Activated CD4-positive, alpha-beta memory T cell treated with anti-CD3 and anti-CD28 coated beads for 36 hours (primary cell): ENCODE data around the gene LY6G5C. TPM values are rescaled to one million over a fixed set of nuclear protein-coding genes. Genes with fewer than 3 reads are reported as not detected.
A peak's percentile ranks its signal among the peaks of the same experiment; 100 is the strongest.

Experiments
- CTCF ChIA-PET: fragments of 350-600 bp; sonication (Branson Sonifier 250); formaldehyde crosslinking; loops from one replicate; lab custom pipeline; 2021; ENCODE audit warnings: antibody characterized with exemption, inconsistent platforms; lab: Charles Lee
- POLR2A ChIA-PET: fragments of 350-600 bp; sonication (Branson Sonifier 250); formaldehyde crosslinking; loops from one replicate; lab custom pipeline; 2021; ENCODE audit warnings: antibody characterized with exemption; lab: Charles Lee
- DNase-seq: peaks from one replicate; pipeline ENCODE4 v3.0.0-alpha.2; 2020
- H3K27ac Mint-ChIP-seq: one replicate; pipeline ENCODE4 v1.8.0; 2021; ENCODE audit warnings: mixed read lengths
- H3K27me3 Mint-ChIP-seq: one replicate; pipeline ENCODE4 v1.8.0; 2021; ENCODE audit warnings: mixed read lengths
- H3K36me3 Mint-ChIP-seq: one replicate; pipeline ENCODE4 v1.8.0; 2021; ENCODE audit warnings: mixed read lengths
- H3K4me1 Mint-ChIP-seq: one replicate; pipeline ENCODE4 v1.8.0; 2021; ENCODE audit warnings: low read depth, mixed read lengths
- H3K4me3 Mint-ChIP-seq: one replicate; pipeline ENCODE4 v1.8.0; 2021; ENCODE audit warnings: mild to moderate bottlenecking, mixed read lengths
- H3K9me3 Mint-ChIP-seq: one replicate; pipeline ENCODE4 v1.8.0; 2021; ENCODE audit warnings: mixed read lengths
- intact Hi-C: fragments of 100-400 bp; cut with micrococcal nuclease; formaldehyde crosslinking; loops from one replicate; pipeline ENCODE4 v1.15.1; 2023
- total RNA-seq, 2 experiments: library from RNA; stranded (reverse); gene quantifications; one replicate each; pipeline ENCODE4 v1.2.3, GENCODE V29; 2021

LY6G5C gene, protein sequence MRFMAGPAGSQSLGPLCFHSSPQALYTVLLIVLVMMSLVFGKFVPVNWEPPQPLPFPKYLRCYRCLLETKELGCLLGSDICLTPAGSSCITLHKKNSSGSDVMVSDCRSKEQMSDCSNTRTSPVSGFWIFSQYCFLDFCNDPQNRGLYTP
- 1 to 10 TPM; 1.4 to 1.8 TPM for total RNA-seq

- Mint-ChIP-seq H3K9me3 (no peaks in the 10 kb centered on the region), H3K4me1 (peaks cover 15% of the 10 kb centered on the region), H3K27ac (peak within 1 kb of the TSS; percentile 44), H3K36me3 (no peaks in the 10 kb centered on the region), H3K4me3 (peak within 1 kb of the TSS; percentile 76), H3K27me3 (no peaks in the 10 kb centered on the region)
- peak; percentile 82 for DNase-seq
- ChIA-PET CTCF (interaction anchor here (0.7 to 1.5 kb wide), 17 partner anchors 9 to 279 kb away, joined by 3 to 10 read pairs (median 3); partner anchors contain the start of genes MSH5, NELFE and SKIC2), POLR2A (interaction anchor here (0.8 to 1.0 kb wide), 3 partner anchors 16 to 89 kb away, joined by 3 read pairs; partner anchors contain the start of gene GPANK1)
- intact Hi-C loops: loop anchor here (1.0 to 5.0 kb wide), 3 partner anchors 58 to 272 kb away; no protein-coding TSS in a partner anchor
These were observed at the start of gene LY6G5C for GRCh38 chr6:31680226-31681134. Gene LY6G5C (minus strand): TSS chr6:31681067. CDS start chr6:31680373, 694 bp downstream.

GRCh38 chr6:31729979-31730630 lies 49.2 kb upstream of the LY6G5C start:
- POLR2A ChIA-PET: interaction anchor here (0.7 to 2.5 kb wide), 4 partner anchors 9 to 104 kb away, joined by 3 to 11 read pairs (median 4); partner anchors contain the start of gene MSH5
- H3K4me1 Mint-ChIP-seq: peaks cover 69% of the 10 kb centered on the region
- H3K27ac Mint-ChIP-seq: no peak overlapping the region
- no peaks in the 10 kb centered on the region for H3K9me3 Mint-ChIP-seq
- H3K27me3 Mint-ChIP-seq: no peaks in the 10 kb centered on the region
- intact Hi-C loops: loop anchor here (1.0 to 10.0 kb wide), 3 partner anchors 39 to 1165 kb away; partner anchors contain the start of gene DXO
- peaks cover 42% of the 10 kb centered on the region for H3K36me3 Mint-ChIP-seq
- DNase-seq: peak; percentile 69
- CTCF ChIA-PET: interaction anchor here (0.7 to 4.2 kb wide), 18 partner anchors 10 to 258 kb away, joined by 3 to 40 read pairs (median 5); partner anchors contain the start of genes ABHD16A, HSPA1A, HSPA1B and HSPA1L
- peak overlapping the region; percentile 80 for H3K4me3 Mint-ChIP-seq

GRCh38 chr6:31729515-31729978 lies 48.7 kb upstream of the LY6G5C start:
- Mint-ChIP-seq H3K27ac (peak overlapping the region; percentile 43), H3K36me3 (peaks cover 37% of the 10 kb centered on the region), H3K4me3 (peak overlapping the region; percentile 80)

DNA sequence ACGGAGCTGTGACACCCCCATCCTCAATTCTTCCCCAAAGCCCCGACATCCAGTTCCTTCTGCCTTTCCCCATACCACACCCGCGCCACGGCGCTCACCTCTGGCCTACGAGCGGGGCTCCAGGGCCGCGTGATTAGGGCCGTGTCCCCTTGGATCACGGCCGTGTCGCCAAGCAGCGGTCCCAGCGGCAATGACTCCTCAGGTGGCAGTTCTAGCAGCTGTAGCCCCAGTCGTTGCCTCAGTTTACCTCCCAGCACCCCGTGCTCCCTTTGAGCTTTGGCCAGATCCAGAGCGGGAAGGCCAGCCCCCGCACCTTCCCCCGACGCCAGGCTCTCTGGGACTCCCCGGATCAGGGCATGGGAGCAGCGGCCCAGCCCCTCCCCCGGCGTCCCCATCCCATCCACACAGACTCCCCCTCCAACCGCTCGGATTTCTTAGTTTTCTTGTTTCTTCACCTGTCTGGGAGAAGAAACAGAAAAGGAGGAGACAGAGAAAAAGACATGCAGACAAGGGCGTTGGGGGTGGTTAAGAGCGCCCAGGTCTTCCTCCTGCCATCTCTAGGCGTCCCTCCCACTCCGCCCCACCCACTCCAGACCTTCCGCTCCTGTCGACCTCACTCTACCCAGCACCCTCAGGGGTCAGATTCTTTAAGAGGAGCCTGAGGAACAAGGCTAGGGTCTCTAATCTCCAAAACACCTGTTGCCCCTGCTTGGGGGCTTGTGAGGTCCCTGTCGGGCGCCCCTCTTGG lies 48.1 kb upstream of the LY6G5C start, which contains the start of gene DDAH2:
DDAH2 (minus strand) TSS at position 533 of the 748 bp plus-strand sequence; CDS start at position 395, 138 bp downstream.
- Mint-ChIP-seq H3K4me1 (peaks cover 63% of the 10 kb centered on the region), H3K27me3 (no peaks in the 10 kb centered on the region), H3K9me3 (no peaks in the 10 kb centered on the region), H3K36me3 (peaks cover 31% of the 10 kb centered on the region), H3K27ac (peak within 1 kb of the TSS; percentile 43), H3K4me3 (peak within 1 kb of the TSS; percentile 80)
- DNase-seq: no peak
- CTCF ChIA-PET: interaction anchor here (0.6 to 4.2 kb wide), 14 partner anchors 11 to 134 kb away, joined by 3 to 40 read pairs (median 6); partner anchors contain the start of genes HSPA1B, LSM2, LY6G6D and MSH5
- intact Hi-C loops: loop anchor here (1.0 kb wide), 1 partner anchor 40 kb away; no protein-coding TSS in a partner anchor
- POLR2A ChIA-PET: interaction anchor here (0.7 to 2.5 kb wide), 4 partner anchors 10 to 105 kb away, joined by 3 to 11 read pairs (median 4); partner anchors contain the start of gene MSH5

More at GRCh38 chr6:31729515-31729978, 48.7 kb upstream of the LY6G5C start:
- Mint-ChIP-seq H3K9me3 (no peaks in the 10 kb centered on the region), H3K4me1 (peaks cover 69% of the 10 kb centered on the region), H3K27me3 (no peaks in the 10 kb centered on the region)
- ChIA-PET POLR2A (interaction anchor here (0.7 to 2.5 kb wide), 4 partner anchors 9 to 105 kb away, joined by 3 to 11 read pairs (median 4); partner anchors contain the start of gene MSH5), CTCF (interaction anchor here (0.6 to 4.2 kb wide), 17 partner anchors 10 to 134 kb away, joined by 3 to 40 read pairs (median 5); partner anchors contain the start of genes ABHD16A, HSPA1A, HSPA1B and HSPA1L)
- DNase-seq: peak; percentile 84
- intact Hi-C loops: loop anchor here (1.0 kb wide), 1 partner anchor 40 kb away; no protein-coding TSS in a partner anchor

GRCh38 chr6:31727717-31728671 lies 47.1 kb upstream of the LY6G5C start:
- intact Hi-C loops: no loop called here
- Mint-ChIP-seq H3K4me1 (peaks cover 54% of the 10 kb centered on the region), H3K4me3 (no peak overlapping the region)

GRCh38 chr6:31727034-31727716 lies 46.3 kb upstream of the LY6G5C start:
- Mint-ChIP-seq H3K27ac (peak overlapping the region; percentile 76), H3K27me3 (no peaks in the 10 kb centered on the region), H3K36me3 (peaks cover 17% of the 10 kb centered on the region), H3K4me1 (peaks cover 53% of the 10 kb centered on the region), H3K9me3 (no peaks in the 10 kb centered on the region), H3K4me3 (no peak overlapping the region)
- DNase-seq: peak; percentile 37
- intact Hi-C loops: no loop called here
- POLR2A ChIA-PET: interaction anchor here (0.6 kb wide), 1 partner anchor 106 kb away, joined by 3 read pairs; no protein-coding TSS in a partner anchor
- CTCF ChIA-PET: interaction anchor here (1.0 to 4.2 kb wide), 4 partner anchors 11 to 136 kb away, joined by 4 to 40 read pairs (median 10); partner anchors contain the start of gene MSH5

More at GRCh38 chr6:31727717-31728671, 47.1 kb upstream of the LY6G5C start:
- no peak for DNase-seq
- POLR2A ChIA-PET: interaction anchor here (0.6 to 2.5 kb wide), 2 partner anchors 11 to 106 kb away, joined by 3 to 11 read pairs; partner anchors contain the start of gene MSH5
- H3K27ac Mint-ChIP-seq: peak overlapping the region; percentile 76
- H3K27me3 Mint-ChIP-seq: no peaks in the 10 kb centered on the region
- H3K36me3 Mint-ChIP-seq: peaks cover 21% of the 10 kb centered on the region
- CTCF ChIA-PET: interaction anchor here (0.8 to 4.2 kb wide), 4 partner anchors 12 to 135 kb away, joined by 3 to 40 read pairs (median 8); partner anchors contain the start of gene MSH5
- no peaks in the 10 kb centered on the region for H3K9me3 Mint-ChIP-seq

DNA sequence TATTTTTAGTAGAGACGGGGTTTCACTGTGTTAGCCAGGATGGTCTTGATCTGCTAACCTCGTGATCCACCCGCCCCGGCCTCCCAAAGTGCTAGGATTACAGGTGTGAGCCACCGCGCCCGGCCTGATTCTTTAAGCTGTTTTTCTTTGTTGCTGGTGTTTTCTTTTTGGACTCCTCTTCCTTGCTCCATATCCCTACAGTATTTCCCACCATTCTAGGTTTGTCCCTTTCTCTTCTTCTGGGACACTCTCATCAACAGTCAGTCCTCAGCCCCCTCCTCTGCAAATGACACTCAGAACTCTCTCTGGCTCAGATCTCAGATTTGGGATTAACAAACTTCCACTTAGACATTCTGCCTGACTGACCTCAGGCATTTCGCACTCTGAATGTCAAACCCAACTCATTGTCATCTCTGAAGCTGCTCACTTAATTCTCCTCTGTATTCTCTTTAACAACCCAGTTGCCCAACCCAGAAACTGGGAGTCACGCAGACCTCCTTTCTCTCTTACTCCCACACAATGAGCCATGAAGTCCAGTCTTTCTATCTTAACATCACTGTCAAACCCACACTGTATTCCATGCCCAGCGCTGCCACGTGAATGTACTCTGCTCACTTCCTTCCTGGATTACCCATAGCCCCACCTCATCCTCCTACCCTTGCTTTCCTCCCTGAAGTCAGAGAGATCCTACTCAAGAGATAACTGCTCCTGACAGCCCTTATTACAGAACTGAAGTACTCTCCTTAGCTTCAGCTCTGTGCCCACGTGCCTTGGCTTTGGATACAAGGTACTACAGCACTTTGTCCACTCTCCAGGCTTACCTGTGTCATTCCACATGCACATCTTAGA lies 44.9 kb upstream of the LY6G5C start:
- Mint-ChIP-seq H3K4me1 (peaks cover 44% of the 10 kb centered on the region), H3K9me3 (no peaks in the 10 kb centered on the region), H3K27ac (peak overlapping the region; percentile 19), H3K27me3 (no peaks in the 10 kb centered on the region), H3K4me3 (no peak overlapping the region), H3K36me3 (peaks cover 9% of the 10 kb centered on the region)
- ChIA-PET CTCF (interaction anchor here (1.3 to 3.7 kb wide), 3 partner anchors 13 to 104 kb away, joined by 3 to 13 read pairs (median 8); no protein-coding TSS in a partner anchor), POLR2A (interaction anchor here (0.6 kb wide), 1 partner anchor 1130 kb away, joined by 3 read pairs; no protein-coding TSS in a partner anchor)
- DNase-seq: peak; percentile 36
- intact Hi-C loops: no loop called here

DNA sequence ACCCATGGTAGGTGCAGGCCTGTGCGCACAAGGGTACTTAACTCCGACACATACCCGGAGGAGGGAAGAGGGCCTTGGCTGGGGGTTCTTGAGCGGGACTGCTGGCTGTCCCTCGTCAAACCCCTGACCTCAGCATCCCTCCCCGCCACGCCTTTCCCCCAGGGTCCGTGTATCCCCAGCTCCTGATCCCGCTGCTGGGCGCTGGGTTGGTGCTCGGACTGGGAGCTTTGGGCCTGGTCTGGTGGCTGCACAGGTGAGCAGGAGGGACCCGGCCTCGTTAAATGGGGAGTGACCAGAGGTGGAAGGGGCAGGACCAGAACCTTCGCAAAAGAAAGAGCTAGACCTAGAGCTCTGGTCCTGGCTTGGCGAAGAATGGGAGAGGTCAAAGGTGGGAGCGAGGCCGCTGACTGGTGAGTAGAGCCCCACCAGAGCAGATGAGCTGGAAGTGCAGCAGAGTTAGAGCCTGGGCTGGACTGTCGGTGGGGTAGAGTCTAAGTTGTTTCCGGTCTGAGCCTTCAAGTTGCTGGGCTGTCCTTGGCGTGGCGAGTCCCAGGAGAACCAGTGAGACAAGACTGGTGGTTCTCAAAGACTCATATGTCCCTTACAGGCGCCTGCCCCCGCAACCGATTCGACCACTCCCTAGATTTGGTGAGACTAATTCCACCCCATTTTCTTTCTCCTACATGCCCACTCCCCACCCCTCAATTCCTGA lies 43.3 kb upstream of the LY6G5C start:
- Mint-ChIP-seq H3K36me3 (no peaks in the 10 kb centered on the region), H3K9me3 (no peaks in the 10 kb centered on the region), H3K27me3 (no peaks in the 10 kb centered on the region), H3K27ac (no peak overlapping the region), H3K4me1 (peaks cover 31% of the 10 kb centered on the region), H3K4me3 (no peak overlapping the region)
- DNase-seq: no peak
- ChIA-PET CTCF (interaction anchor here (1.0 kb wide), 1 partner anchor 32 kb away, joined by 4 read pairs; no protein-coding TSS in a partner anchor), POLR2A (interaction anchor here (1.2 kb wide), 1 partner anchor 89 kb away, joined by 4 read pairs; no protein-coding TSS in a partner anchor)
- intact Hi-C loops: no loop called here
